HG02870 (cell line): ENCODE results near the gene NEK1.
"Not testable (repeated sequence)": the region's sequence is repeated elsewhere in the genome, so short reads cannot be mapped to it uniquely, and the experiment has no call there.

ENCODE experiments used
- ATAC-seq: cut with Tn5 transposase; IDR thresholded peaks from one replicate; pipeline ENCODE4 v1.9.1; 2021; ENCODE audit warnings: mild to moderate bottlenecking, moderate library complexity; ENCODE audit not compliant: unreplicated experiment

NEK1 gene

DNA sequence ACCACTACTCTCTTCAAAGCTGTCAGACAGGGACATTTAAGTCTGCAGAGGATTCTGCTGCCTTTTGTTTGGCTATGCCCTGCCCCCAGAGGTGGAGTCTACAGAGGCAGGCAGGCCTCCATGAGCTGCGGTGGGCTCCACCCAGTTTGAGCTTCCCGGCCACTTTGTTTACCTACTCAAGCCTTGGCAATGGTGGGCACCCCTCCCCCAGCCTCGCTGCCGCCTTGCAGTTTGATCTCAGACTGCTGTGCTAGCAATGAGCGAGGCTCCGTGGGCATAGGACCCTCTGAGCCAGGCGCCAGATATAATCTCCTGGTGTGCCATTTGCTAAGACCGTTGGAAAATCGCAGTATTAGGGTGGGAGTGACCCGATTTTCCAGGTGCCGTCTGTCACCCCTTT lies 112.5 kb downstream of the NEK1 start:
- not testable (repeated sequence) for ATAC-seq

DNA sequence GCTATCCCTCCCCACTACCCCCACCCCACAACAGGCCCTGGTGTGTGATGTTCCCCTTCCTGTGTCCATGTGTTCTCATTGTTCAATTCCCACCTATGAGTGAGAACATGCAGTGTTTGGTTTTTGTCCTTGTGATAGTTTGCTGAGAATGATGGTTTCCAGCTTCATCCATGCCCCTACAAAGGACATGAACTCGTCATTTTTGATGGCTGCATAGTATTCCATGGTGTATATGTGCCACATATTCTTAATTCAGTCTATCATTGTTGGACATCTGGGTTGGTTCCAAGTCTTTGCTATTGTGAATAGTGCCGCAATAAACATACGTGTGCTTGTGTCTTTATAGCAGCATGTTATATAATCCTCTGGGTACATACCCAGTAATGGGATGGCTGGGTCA lies 118.1 kb downstream of the NEK1 start:
- not testable (repeated sequence) for ATAC-seq

DNA sequence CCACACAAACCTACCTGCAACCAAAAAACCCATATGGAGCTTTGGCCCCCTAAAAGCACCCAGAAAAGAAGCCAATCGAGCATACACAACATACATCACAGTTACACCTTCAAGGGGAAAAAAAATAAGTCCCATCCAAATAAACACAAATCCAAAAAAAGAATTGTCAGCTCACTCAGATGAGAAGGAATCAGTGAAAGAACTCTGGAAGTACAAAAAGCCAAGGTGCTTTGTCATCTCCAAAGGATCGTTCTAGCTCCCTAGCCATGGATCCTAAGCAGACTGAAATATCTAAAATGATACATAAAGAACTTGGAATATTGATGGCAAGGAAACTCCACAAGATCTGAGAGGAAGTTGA lies 119.2 kb downstream of the NEK1 start:
- no peak for ATAC-seq

DNA sequence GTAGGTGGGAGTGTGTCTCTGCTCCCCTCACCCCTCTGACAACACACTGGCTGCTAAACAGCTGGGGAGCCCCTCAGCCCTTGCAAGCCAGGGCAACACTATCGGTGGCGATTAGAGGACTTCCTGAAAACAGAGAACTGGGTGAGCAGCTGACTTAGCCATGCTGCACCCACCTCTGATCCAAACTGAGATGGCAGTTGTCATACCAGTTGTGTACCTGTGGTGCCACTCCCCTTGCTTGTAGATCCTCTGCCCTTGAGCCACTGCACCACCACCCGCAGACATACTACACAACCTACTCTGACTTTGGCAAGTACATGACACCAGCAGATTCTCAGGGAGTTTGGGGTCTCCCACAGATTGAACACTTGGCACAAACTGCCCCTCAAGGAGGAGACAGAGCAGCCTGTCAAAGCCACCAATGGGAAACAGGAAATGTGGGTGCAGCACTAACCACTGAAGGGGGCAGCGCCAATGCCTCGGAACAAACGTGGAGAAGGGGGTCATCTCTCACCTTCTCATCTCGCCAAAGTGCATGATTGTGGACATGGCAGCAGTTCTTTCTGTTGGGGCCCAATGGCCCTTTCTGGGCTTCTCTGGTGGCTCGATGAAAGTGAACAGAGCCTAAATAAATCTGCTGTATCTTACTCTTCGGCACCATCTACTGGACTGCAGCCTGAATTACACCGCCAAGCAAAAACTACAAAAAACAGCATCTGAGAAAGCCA lies 119.8 kb downstream of the NEK1 start:
- no peak for ATAC-seq

DNA sequence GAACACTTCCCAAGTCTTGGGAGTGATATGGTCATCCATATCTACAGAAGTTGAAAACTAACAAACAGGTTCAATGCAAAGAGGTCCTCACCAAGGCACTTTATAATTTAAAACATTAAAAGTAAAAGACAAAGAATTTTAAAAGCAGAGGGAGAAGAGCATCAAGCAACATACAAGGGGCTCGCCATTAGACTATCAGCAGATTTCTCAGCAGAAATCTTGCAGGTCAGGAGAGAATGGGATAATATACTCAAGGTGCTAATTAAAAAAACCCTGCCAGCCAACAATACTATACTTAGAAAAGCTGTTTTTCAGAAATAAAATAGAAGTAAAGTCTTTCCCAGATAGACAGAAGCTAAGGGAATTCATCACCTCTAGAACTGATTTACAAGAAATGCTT lies 121.2 kb downstream of the NEK1 start:
- ATAC-seq: no peak

DNA sequence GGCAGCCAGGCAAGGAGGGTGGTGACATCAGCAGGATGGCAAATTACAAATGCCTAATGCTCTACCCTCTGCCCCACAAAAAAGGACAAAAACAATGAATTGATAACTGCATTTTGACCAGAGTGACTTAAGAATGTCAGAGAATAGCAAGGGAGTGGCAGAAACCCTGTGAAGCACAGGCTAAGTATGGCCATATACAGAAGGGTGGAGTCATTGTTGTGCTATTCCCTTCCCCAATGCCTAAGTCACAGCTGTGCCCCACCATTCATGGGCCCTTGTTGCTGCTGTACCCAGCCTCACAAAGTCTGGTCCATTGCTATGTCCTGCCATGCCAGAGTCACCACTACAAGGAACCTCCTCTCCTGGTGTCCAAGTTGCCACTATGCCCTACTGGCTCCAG lies 123.1 kb downstream of the NEK1 start:
- no peak for ATAC-seq

DNA sequence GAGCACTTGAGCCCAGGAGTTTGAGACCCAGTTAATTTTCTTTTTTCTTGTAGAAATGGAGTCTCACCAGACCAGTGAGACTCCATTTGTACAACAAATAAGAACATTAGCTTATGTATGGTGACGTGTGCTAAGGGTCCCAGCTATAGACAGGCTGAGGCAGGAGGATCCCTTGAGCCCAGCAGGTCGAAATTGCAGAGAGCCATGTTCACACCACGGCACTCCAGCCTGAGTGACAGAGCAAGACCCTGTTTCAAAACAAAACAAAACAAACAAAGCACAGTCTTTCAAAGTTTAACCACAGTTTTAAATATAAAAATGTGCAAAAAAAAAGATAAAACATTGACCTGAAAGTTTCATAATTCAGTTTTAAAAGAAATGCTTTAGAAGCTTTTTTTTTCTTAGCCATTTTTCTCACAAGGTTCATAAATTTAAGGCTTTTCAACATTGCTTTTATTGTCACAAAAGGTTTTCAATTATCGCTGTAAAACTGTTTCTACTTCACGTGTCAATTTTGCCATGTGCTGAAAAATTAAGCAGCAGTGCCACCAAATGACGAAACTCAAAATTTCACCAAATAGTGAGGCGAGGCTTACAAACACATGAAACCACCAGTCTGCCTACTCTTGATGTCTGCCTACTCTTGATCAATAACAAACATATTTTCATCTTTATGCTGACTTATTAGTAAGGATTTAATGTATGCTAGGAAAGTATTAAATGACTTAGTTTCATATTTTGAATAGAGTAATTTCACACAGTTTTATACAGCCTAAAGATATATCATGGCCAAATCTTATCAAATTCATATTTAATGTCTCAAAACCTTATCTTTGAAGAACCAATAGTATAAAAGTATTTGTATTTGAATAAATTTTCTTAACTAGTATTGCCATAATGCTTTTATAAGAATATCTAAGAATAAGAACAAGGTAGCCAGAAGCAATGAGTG lies 126.3 kb downstream of the NEK1 start:
- ATAC-seq: peak; percentile 75

DNA sequence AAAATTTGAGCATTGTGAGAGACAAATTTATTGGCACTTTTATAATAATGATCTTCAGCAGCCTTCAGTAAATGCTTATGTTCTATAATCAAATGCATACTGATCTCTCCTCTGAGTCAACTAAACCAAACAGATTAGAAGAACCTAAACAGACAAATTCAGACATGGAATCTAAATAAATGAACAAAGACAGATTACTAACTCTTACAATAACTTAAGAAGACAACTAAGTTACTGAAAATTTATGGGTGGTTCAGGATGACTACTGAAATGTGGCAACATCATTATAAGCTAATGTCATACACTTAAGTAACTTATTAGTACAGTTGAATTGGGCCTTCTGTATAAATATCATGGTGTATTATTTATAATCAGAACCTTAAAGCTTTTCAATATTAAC lies 127.3 kb downstream of the NEK1 start:
- no peak for ATAC-seq

DNA sequence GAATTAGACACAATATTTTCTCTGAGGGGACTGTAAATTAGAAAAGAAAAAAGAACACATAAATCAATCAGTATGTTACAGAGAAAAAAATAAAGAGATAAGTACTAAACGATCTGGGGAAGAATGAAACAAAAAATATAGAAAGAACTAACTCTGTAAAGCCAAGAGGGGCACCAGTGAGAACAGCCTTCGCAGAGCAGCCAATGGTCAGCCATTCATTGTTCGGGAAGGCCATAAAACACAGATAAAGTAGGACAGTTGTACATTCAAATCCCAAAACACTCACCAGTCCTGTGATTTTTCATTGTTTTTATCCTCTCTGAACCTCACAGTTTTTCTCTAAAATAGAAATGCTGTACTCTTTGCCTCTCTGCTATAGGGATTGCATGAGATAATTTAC lies 127.9 kb downstream of the NEK1 start:
- ATAC-seq: no peak

DNA sequence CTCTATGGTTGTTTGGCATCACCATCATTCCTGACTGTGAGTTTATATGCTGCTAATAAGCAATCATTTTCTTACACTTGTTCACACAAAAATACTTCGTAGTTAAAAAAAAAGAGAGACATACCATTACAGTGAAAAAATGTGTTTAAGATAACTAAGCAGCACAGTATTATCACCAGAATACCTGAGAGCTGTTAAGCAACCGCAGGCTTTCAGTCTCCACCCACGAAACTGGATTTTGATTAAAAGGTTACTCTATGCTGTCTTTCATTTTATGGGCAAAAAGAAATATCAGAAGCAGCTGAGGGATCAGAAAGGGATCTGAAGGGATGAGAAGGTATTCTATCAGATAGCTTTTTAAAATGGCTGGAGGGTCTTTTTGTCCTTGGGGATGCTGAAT lies 148.3 kb downstream of the NEK1 start:
- no peak for ATAC-seq

DNA sequence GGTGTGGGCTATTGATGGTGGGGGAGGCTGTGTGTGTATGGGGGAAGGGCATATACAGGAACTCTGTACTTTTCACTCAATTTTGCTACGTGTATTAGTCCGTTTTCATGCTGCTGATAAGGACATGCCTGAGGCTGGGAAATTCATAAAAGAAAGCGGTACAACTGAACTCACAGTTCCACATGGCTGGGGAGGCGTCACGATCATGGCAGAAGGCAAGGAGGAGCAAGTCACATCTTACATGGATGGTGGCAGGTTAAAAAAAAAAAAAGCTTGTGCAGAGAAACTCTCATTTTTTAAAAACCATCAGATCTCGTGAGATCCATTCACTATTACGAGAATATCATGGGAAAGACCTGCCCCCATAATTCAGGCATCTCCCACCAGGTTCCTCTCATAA lies 152.3 kb downstream of the NEK1 start:
- no peak for ATAC-seq

DNA sequence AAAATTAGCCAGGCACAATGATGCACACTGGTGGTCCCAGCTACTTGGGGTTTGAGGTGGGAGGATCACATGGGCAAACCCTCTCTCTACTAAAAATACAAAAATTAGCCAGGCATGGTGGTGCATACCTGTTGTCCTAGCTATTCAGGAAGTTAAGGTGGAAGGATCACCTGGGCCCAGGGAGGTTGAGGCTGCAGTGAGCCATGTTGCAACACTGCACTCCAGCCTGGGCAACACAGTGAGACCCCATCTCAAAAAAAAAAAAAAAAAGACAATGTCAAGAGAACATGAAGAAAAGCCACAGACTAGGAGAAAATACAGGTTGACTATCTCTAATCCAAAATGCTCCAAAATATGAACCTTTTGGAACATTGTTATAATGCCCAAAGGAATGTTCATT lies 153.8 kb downstream of the NEK1 start:
- no peak for ATAC-seq

DNA sequence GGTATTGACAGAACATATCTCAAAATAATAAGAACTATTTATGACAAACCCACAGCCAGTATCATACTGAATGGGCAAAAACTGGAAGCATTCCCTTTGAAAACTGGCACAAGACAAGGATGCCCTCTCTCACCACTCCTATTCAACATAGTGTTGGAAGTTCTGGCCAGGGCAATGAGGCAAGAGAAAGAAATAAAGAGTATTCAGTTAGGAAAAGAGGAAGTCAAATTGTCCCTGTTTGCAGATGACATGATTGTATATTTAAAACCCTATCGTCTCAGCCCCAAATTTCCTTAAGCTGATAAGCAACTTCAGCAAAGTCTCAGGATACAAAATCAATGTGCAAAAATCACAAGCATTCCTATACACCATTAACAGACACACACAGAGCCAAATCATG lies 159.7 kb downstream of the NEK1 start:
- ATAC-seq: not testable (repeated sequence)

DNA sequence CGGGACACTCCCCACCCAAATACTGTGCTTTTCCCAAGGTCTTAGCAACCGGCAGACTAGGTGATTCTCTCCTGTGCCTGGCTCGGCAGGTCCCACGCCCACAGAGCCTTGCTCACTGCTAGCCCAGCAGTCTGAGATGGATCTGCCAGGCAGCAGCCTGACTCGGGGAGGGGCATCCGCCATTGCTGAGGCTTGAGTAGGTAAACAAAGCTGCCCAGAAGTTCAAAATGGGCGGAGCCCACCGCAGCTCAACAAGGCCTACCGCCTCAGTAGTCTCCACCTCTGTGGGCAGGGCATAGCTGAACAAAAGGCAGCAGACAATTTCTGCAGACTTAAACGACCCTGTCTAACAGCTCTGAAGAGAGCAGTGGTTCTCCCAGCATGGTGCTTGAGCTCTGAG lies 163.4 kb downstream of the NEK1 start:
- ATAC-seq: not testable (repeated sequence)

DNA sequence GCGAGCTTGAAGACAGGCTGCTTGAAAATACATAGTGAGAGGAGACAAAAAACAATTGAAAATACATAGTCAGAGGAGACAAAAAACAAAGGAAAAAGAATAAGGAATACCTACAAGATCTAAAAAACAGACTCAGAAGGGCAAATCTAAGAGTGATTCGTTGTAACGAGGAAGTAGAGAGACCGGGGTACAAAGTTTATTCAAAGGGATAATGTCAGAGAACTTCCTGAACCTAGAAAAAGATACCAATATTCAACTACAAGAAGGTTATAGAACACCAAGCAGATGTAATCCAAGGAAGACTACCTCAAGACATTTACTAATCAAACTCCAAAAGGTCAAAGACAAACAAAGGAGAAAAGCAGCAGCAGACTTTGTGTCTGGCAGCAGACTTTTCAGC lies 165.6 kb downstream of the NEK1 start:
- no peak for ATAC-seq

DNA sequence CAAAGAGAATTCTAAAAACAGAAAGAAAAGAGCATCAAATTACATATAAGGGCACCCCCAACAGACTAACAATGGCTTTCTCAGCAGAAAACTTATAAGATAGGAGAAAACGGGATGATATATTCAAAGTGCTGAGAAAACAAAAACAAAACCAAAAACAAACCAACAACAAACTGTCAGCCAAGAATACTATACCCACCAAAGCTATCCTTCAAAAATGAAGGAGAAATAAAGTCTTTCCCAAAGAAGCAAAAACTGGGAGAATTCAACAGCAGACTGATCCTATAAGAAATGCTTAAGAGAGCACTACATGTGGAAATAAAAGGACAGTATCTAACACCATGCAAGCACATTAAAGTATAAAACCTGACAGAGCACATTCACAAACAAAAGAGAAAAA lies 168.6 kb downstream of the NEK1 start:
- no peak for ATAC-seq

DNA sequence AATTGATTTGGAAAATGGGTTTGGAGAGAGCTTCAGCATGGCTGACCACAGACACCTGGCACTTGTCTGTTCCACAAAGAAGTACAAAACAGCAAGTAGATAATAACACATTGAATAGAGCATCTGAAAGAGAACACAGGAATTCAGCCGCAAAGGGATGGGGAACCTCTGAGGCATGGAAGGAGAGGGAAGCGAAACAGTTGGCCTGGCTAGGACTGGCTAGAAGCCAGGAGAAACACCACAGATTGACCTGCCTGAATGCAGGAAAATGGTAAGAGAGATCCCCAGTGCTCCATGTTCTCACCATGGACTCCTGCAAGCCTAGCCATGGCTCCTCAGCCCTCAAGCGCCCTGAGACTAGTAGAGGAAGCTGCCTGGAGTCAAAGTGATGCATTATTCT lies 171.9 kb downstream of the NEK1 start:
- no peak for ATAC-seq

DNA sequence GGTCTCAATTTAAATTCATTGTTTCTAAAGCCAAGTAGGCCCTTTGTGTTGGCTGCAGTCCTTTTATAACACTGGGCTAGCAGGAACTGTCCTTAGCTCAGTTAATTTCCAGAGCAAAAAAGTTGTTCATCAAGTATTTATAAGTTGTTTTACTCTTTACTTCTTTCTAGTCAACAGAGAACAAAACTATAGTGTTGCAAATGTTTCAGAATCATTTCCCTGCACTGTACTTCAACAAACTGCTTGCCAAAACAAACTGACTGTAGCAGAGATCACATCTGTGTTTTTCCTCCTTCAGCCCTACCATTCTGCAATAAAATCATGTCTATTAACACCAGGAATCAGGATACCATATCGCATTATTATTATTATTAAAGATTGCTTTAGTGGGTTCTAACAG lies 173.1 kb downstream of the NEK1 start:
- ATAC-seq: no peak

DNA sequence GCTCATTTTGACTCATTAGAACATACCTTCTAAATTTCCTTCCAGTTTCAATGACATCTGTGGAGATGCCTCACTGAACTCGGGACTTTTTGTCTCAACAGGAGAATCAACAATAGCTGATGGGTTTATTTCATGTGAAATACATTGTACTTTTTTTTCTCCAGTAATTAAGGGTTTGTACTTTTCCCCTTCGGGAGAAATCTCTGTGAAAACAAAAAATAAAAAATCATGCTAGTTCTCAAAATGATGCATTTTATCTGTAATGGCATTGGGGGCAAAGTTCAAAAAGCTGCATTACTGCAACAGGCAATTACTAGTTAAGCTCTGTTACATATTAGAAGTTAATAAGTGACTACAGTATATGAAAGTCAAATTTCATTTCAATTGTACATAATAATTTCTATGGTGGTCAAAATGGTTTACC lies 174.3 kb downstream of the NEK1 start:
- ATAC-seq: peak; percentile 34

DNA sequence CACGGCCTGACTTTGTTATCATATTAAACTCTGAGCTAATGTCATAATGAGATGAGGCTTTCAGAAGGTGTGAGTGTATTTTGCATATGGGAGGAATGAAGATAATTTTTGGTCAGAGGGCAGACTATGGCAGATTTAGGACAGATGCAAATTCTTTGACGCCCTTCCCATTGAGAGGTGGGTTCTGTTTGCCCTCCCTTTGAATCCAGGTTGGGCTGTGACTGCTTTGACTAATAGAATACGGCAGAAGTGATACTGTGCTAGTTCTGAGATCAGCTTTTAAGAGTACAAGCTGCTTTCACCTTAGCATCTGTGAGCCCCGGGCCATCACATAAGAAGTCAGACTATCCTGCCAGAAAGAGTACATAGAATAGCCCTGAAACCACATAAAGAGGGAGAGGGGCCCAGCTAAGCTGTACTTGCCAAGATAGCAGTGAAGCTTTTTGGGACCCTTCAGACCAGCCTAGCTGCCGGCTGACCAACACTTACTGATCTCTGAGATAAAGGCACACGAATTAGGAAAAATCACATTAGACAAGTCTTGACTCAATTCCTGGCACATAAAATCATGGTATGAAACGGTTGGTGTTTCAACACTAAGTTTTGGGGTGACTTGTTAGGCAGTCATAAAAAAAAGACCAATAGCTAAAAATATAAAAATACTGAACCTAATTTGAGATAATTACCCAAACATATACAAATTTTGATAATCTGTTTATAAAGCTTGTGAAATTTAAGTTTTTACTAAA lies 174.9 kb downstream of the NEK1 start:
- peak; percentile 93 for ATAC-seq

DNA sequence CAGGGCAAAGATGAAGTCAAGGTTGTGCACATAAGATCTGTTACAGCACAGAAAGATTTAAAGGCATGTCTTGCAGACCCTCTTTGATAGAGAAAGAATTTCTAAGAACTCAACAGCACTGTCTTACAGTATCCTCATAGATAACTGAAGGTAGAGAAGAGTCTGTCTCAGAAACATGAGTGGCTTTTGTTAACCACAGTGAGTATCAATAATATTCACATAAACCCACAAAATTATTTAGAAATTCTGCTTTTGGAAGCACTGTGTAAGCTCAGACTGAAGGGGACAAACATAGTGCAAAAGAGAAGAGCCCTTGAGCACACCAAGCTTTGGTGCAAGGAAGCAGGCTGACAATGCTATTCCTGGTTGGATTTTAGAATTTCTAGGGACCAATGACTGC lies 175.6 kb downstream of the NEK1 start:
- no peak for ATAC-seq

DNA sequence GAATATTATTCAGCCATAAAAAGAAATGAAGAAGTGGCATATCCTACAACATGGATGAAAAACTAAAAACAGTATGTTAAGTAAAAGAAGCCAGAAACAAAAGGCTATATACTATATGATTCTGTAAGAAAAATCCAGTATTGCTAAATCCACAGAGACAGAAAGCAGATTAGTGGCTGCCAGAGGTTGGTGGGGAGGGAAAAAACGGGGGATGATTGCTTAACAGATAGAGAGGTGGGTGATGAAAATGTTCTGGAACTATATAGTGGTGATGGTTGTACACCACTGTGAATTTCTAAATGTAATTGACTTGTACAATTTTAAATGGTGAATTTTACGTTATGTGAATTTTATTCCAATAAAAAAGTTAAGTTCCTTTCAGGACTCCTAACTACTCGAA lies 184.0 kb downstream of the NEK1 start:
- no peak for ATAC-seq
